ENCODE data around the gene TBC1D22B. TPM values are rescaled to one million over a fixed set of nuclear protein-coding genes. Genes with fewer than 3 reads are reported as not detected.
"Not testable (repeated sequence)": the region's sequence is repeated elsewhere in the genome, so short reads cannot be mapped to it uniquely, and the experiment has no call there.

TBC1D22B gene
- total RNA-seq, 1 donor from 2014 or later, result 5.8 TPM

DNA sequence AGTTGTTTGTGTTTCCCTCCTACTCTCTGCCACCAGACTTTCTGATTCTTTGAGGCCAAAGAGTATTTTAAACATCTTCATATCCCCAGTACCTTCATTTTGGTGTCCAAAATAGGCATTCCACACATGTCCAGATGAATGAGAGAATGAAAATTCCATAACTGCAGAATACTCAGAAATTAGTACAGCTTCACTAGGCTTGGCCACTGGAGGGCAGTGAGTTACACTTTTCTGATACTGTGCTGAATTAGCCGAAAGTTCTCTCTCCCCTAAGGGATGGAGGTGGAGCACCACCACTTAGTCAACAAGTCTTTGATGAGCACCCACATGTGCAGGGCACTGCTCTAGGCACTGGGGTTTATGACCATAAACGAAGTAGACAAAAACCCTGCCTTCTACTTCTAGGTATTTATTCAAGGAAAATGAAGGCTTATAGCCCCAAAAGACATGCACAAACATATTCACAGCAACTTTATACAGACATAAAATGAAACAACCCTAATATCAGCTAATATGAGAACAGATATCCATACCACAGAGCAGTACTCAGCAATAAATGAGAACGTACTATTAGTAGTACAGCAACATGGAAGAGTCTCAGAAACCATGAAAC lies 46.4 kb downstream of the TBC1D22B start:
- DNase-seq, result no peak

DNA sequence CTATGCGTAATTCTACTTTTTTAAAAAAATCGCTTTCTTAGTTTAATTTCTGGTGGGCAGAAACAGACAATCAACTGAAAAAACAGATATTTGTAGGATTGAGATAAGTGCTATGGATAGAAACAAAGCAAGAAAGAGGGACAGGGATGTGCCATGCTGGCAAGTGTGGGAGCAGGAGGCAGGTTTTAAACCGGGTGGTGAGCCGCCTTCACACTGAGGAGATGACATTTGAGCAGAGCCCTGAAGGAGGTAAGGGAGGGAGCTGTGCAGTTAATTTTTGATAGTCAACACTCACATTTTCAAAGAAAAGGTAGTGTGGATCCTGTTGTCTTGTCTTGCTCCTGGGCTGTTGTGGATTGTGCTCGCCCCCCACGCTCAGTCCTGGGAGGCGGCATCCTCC lies 47.2 kb downstream of the TBC1D22B start:
- DNase-seq, result no peak

DNA sequence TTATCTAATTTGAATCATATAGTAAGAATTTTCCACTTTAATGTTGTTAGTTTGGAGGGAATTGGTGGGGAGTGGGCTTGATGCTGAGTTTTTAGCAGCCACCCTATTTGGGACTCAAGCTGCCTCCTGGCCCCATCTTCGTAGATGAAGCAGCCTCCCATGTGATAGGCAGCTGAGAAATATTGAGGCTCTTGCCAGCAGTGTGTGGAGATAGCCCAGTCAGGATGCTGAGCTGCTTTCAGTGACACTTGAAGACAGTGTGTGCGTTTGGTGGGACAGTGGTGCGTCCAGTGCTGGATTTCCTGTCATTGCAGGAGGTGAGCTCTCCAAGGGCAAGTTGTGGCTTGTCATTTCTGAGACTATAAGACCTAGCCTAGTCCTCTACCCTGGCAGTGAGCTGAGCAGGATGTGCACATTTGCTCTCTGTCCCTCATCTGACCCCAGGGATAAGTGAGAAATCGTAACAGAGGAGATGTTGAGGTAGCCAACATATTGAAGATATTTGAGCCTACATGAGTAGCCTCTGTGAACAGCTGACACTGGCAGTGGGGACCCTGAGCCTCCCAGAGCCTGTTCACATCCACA lies 48.4 kb downstream of the TBC1D22B start:
- no peak for DNase-seq

DNA sequence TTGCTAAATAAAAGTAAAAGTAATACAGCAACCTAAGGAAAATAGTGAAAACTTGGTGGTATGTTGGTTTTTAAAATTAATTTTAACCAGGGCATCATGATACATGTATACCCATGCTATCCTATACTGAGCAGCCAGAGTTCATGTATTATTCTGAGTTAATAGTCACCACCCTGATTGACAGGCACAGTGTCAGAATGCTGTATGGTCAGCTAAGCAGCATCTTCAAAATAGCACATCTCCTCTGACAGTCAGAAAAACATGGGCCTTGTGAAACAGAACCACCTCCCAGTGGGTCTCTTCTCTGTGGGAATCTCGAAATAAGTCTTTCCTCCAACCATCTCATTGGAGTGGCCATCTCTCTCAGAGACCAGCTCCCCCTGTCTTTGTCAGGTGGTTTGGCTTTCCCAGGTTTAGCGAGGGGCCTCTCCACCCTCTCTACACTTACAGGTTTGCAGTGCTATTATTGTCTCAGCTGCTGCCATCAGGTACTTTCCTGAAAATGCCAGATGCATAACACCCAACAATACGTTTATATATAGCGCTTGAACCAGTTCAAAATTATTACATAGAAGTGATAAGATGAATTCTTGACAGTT lies 49.2 kb downstream of the TBC1D22B start:
- no peak for DNase-seq

DNA sequence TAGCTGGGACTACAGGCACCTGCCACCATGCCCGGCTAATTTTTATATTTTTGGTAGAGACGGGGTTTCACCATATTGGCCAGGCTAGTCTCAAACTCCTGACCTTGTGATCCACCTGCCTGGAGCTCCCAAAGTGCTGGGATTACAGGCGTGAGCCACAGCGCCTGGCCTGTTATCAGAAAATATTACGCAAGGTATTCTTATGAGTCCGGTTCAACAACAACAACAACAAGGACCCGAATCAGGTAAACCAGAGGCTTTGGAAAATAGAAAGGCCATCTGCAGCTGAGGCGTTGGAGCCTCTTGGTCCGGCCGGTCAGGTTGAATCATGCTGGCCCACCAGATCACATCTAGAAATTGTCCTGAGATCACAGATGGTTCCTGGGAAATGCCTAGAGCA lies 49.9 kb downstream of the TBC1D22B start:
- not testable (repeated sequence) for DNase-seq

DNA sequence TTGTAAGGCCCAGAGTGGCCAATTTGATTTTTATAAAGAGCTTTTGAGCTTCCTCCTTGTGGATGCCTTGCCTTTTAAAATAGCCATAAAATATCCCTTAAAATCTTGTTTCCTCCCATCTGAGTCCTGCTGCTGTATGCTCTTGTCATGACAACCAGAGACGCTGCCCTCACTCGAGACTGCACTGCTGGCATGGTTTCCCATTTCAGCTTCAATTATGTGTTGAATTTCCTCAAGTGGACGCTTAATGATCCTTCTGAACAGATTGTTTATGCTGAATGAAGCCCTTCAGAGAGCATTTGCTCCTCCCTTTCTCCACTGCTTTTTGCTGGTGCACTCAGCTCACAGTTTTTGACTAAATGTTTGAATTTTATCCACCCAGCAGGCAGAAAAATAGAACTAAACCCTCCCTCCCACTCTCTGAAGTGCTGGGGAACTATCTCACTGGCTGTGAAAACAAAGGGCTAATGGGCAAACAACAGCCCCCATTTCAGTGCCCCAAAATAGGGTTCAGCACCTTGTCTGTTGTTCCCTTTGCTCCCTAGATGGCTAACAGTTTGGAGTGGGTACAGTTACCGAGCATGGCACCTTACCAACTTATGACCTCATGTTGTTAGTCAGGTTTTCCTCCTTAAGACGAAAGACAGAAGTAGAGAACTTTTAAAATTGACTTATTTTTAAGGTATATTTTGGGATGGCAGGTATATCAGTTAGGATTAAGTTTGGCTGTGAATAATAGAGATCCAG lies 50.7 kb downstream of the TBC1D22B start:
- DNase-seq, result no peak

DNA sequence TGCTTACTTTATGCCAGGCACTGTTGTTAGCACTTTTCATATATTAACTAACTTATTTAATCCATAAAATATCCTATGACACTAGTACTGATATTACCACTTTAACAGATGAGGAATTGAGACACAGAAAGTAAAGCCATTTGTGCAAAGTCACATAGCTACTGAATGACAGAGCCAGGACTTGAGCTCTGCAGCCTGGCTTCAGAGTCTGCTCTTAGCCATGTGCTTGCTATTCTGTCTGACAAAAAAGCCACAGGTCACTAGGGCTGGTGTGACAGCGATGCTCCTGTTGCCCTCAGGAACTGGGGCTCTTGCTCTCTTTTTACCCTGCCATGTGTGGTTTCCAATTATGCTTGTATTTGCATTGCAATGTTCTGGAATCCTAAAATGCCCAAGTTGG lies 51.5 kb downstream of the TBC1D22B start:
- no peak for DNase-seq

DNA sequence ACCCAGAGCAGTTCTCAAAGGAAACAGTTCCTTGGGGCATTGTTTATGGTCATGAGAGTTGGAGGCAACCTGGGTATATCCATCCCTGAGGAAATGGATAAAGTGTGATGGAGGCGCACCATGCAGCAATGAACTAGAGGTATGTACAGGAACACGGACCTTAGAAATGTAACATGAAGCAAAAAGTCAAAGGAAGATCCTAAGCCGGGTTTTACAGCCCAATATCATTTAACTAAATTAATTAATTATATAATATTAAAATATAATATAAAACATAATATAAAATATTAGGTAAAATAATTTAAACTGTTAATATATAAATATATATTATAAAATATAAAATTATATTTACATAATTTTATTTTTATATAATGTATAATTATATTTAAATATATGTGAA lies 52.1 kb downstream of the TBC1D22B start:
- no peak for DNase-seq

DNA sequence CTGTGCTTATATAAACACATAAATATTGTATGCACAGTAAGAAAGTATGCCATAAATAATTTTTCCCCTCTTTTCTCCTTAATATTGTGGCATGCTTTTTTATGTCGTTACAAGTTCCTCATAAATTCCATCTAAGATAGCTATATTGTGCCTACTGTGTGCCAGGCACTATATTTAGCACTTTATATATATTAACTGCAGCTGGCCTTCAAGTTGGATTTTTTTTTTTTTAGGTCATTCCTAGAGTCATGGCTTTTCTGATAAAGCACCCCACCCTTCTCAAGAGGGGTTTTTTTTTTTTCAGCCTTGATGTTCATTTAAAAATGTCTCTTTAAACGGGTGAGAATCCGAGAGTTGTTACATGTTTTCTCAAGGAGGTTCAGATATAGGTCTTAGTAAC lies 53.4 kb downstream of the TBC1D22B start:
- DNase-seq, result no peak

DNA sequence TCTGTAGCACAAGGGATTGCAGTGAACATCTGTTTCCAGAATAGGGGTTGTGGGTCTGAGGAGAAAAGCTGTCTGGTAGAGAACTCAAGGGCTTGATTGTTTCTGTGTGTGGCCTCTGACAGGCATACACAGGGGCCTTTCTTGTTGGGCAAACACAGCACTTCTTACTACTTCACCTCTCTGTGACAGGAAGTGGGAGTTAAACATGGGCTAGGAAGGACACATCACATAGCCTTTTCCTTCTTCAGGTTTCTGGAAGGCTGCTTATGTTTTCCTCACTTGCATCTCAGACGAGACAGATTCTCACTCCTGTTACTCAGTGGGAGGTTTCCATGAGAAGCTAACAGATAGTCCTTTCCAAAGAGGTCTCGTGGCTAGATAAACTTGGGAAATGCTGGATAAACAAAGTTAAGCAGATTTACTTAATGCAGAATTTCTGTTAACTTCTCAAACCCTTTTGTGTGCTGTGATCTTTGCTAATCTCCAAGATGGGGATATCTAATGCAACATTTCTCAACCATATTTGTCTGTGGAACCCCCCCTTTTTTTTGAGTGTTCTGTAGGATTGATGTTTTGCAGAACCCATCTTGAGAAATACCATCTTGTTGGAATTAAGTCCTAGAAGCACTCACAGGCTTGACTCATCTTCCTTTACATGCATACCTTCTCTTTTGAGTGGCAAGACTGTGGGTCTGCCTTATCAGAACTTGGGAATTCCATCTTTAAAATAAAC lies 54.3 kb downstream of the TBC1D22B start:
- DNase-seq, result no peak

DNA sequence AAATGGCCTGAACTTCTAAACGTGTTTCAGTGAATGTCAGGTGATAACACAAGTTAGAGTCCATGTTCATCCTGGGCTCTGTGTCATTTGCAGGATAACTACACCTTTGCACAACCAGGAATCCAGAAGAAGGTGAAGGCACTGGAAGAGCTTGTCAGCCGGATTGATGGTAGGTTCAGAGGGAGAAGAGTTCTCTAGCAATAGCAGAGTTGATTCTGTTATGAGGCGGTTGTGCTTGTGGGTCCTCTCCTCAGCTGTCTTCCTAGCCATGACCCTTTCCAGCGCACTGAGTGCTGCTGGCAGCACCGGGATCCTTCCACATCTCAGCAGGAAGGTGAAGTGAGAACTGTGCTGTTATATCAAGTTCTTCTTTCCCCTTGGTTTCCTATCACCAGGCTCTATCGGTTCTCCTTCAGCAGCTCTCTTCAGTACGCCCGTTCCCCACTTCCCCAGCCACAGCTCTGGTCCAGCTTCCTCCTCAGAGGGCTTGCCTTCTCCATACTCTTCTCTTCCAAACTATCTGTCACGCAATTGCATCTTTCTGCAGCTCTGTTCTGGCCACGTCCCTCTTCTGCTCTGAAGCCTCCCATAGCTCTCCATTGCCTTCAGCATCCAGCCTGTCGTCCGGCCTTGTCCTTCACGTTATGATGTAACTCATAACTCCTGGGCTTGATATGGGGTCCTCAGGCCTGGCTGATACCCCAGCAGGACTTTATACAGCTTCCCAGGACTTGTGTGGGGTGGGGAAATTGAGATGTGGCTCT lies 56.3 kb downstream of the TBC1D22B start:
- DNase-seq, result no peak

DNA sequence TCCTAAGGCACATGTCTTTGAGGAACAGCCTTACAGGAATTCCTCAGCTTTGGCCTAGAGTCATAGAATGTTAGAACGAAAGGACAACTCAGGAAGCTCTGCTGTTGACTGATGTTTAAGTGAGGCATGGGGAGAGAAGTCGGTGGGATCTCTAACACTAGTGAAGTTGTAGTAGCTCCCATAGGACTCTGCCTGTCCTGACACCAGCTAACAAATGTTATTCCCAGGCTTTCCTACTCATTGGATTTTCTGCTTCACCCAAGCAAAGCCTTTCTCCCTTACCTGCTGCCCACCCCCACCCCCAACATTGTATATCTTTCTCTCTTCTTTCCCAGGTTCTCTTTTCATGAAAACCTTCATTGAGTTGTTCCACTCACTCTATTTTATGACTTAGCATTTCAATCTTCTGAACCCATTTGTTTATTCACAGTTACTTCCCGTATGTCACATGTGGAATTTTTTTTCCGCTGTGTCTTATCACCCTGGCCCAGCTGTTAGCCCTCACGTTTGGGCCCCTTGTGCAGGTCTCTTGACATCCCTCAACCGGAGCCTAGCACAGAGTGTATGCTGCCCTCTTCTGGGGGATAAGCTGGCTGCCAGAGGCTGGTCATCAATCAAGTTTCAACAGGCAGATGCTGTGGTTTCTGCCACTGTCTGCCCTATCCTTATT lies 57.0 kb downstream of the TBC1D22B start:
- no peak for DNase-seq

DNA sequence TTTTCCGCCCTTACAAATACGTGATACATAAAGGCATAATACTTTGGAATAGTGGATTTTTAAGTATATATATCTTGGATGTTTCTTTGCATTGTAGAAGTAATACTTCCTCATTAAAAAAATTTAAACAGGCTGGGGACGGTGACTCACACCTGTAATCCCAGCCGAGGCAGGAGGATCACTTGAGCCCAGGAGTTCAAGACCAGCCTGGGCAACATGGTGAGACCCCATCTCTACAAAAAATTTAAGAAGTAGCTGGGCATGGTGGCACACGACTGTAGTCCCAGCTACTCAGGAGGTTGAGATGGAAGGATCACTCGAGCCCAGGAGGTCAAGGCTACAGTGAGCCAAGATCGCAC lies 57.6 kb downstream of the TBC1D22B start:
- no peak for DNase-seq

DNA sequence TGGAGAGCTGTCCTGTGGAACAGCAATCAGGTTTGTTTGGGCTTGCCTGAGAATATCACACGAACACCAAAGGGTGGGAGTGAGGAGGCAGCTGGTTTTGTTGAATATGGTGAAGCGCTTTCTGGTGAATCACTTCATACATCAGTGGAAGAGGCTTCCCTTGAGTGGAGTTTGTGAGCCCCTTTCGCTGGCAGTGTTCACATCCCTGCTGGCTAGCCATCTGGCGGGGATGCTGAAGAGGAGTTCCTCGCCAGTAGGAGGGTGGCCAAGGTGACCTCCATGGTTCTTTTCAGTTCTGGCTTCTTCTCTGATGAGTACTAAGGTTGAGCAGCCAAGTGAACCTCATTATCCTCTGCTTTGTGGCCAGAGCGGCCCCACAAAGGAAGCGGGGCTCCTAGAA lies 58.5 kb downstream of the TBC1D22B start:
- no peak for DNase-seq

DNA sequence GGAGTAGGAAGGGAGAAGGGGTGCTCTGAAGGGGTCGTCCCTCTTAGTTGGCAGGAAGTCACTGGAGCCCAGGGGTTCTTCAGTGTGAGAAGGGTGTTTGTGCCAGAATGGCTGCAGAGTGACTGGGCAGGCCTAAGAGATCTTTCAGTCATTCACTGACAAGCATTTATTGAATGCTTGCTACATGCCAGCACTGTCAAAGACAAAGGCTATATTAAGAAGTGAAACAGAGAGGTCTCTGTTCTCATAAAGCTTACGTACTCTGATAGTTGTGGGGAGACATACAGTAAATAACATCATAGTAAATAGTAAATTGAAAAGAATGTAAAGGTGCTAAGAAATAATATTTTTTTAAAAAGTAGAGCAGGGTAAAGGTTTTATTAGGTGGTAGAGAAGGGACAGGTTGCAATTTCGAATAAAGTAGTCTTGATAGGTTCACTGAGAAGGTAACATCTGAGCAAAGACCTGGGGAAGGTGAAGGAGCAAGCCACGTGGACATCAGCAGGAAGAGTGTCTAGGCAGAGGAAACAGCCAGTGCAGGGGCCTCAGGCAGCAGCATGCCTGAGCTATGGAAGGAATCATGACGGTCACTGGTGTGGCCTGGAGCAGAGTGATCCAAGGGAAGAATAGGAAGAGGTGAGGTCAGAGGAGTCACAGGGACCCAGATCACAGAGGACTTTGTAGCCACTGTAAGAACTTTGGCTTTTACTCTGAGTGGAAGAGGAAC lies 59.9 kb downstream of the TBC1D22B start:
- DNase-seq, result no peak

DNA sequence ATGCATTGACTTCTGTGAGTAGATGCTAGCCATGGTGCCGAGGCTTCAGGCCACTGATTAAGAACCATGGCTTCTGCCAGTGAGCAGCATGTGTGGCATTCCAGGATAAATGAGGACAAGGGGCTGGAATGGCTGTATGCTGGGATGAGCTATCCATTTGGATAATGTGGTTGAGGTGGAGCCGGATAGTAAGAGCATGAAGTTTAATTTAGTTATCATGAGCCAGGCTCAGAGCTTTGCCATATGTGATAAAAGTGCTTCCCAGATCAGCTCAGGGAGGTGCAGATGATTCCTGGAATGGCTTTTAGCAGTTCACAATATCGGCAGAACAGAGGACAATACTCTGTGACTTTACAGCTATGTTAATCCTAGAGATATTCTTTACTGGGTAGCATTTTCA lies 61.6 kb downstream of the TBC1D22B start:
- DNase-seq, result no peak

DNA sequence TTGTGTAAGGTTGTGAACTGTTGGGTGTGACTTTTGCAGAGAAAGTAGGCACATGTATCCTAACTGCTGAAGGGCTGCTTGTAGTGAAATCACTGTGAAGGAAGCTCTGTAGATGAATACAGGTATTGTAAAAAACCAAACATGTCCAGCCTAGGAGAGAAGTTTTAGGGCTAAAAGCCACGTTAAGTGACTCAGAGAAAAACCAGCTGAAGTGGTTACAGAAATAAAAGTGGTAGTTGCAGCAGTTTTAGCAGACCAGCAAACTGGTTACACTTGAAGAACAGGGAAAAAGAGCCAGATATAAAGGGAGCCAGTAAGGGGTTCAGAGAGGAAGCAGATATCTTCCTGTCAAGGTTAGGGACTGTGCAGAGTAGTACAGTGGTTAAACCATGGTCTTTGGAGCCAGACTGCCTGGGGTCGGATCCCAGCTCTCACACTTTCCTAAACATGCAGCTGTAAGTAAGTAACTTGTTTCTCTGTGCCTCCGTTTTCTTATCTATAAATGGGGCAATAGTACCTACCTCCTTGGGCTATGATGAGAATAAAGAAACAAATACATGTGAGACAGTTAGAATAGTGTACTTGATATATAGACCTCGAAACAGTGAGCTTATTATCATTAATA lies 62.4 kb downstream of the TBC1D22B start:
- DNase-seq, result no peak

DNA sequence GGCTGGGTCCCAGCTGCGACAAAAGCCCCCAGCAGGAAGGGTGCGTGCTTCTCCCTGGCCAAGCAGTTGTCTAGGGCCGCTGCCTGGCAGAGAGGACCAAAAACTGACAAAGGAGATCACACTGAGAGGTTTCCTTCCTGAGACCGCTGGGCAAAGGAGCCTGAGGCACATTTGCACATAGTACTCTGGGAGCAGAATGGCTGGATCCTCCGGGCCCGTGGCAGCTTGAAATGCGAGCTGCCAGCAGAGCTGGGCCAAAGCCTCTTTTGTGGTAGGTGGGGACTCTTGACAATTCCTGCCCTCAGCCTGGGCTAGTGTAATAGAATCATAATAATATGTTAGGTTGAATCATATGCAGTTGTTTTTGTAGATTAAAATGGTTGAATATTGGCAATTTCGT lies 63.1 kb downstream of the TBC1D22B start:
- no peak for DNase-seq

DNA sequence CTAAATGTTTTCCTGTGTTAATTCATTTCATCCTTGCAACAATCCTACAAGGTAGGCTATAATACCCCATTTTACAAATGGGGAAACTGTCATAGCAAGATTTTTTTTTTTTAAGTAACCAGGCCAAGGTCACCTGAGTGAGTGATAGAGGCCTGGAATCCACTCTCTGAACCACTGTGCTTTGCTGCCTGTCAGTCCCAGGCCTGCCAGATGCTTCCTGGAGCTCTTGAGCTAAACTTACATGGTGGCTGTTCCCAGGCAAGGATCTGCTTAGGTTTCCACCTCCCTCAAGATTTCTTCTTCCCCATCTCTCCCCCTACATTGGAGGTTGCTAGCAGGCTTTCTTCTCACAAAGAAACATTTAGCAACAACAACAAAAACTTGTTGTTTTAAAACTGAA lies 63.5 kb downstream of the TBC1D22B start:
- DNase-seq, result no peak

All from skin of body (tissue), 2 donors.